Transverse colon (tissue), 4 donors: Measurements from ENCODE around the gene ARHGEF33. TPM values are rescaled to one million over a fixed set of nuclear protein-coding genes. Genes with fewer than 3 reads are reported as not detected.

Source experiments
- DNase-seq: peaks from one replicate; pipeline ENCODE4 v3.0.0-alpha.2; 2019
- H3K27ac ChIP-seq, 4 donors: fragments of 200-600 bp; sonication (generic); 2 replicates each; pipeline ENCODE4 v1.5.1; 2016 to 2018; ENCODE audit warnings: inconsistent platforms in 4 of 4
- H3K27me3 ChIP-seq: fragments of 200-600 bp; sonication (generic); 2 replicates; pipeline ENCODE4 v1.5.1; 2017; ENCODE audit warnings: inconsistent platforms
- H3K36me3 ChIP-seq, 4 donors: fragments of 200-600 bp; sonication (generic); 2 replicates each; pipeline ENCODE4 v1.5.1; 2017 to 2019; ENCODE audit warnings: inconsistent platforms in 4 of 4
- H3K4me1 ChIP-seq, 4 donors: fragments of 200-600 bp; sonication (generic); 2 replicates each; pipeline ENCODE4 v1.5.1; 2017 to 2020; ENCODE audit warnings: inconsistent platforms in 4 of 4
- H3K4me3 ChIP-seq, 4 donors: fragments of 200-600 bp; sonication (generic); 1 replicate in 1 of 4; 2 replicates in 3 of 4; pipeline versions ENCODE4 v1.5.1 to v1.6.1; 2017 to 2019; ENCODE audit warnings: inconsistent platforms in 4 of 4
- H3K9me3 ChIP-seq, 2 donors: fragments of 200-600 bp; sonication (generic); 2 replicates each; pipeline ENCODE4 v1.5.1; 2017 to 2019; ENCODE audit warnings: inconsistent platforms in 2 of 2
- EP300 ChIP-seq: sonication (generic); formaldehyde crosslinking; IDR thresholded peaks from one replicate; pipeline ENCODE4 v1.6.1; 2017; ENCODE audit warnings: antibody characterized with exemption, low read depth
- POLR2A ChIP-seq: fragments of 450-650 bp; IDR thresholded peaks from one replicate; pipeline ENCODE4 v1.6.1; 2016; ENCODE audit warnings: antibody characterized with exemption, mild to moderate bottlenecking, moderate library complexity
- POLR2AphosphoS5 ChIP-seq, 3 donors: sonication (generic); formaldehyde crosslinking; IDR thresholded peaks; one replicate each; pipeline ENCODE4 v1.6.1; 2016; ENCODE audit warnings: antibody characterized with exemption in 3 of 3
- WGBS, 2 donors: methylation state at CpG; one replicate each; pipeline ENCODE4 v1.1.5; 2018; ENCODE audit warnings: low coverage in 1 of 2; 5-methylcytosine and 5-hydroxymethylcytosine counted together
- in situ Hi-C, 4 donors: fragments of 200-750 bp; cut with MboI; loops; one replicate each; pipeline versions ENCODE4 v1.15.0 to v1.15.1; 2017; ENCODE audit warnings: low sequenced_read_pairs in 3 of 4, low pct_ligation_motif_present in 1 of 4, low pct_unique_long_range_greater_than_20kb in 1 of 4
- intact Hi-C: fragments of 100-400 bp; cut with DNase I; formaldehyde crosslinking; loops from one replicate; pipeline ENCODE4 v1.15.1; 2023; ENCODE audit warnings: low total_unique reads
- total RNA-seq, 4 donors: library from RNA; depleted of rRNA; stranded (reverse); fragments of >200 nt; gene quantifications; one replicate each; pipeline ENCODE4 v1.1.0, GENCODE V29; 2016
- TF ChIP-seq, protein P1 (sequence below), 5 experiments: fragments of 200-600 bp in 3 of 5; fragments of 450-650 bp in 2 of 5; sonication (generic) in 3 of 5; IDR thresholded peaks; 1 replicate in 2 of 5; 2 replicates in 3 of 5; pipeline ENCODE4 v1.5.1; 2016 to 2017; ENCODE audit warnings: antibody characterized with exemption in 5 of 5, inconsistent platforms in 3 of 5, mild to moderate bottlenecking in 2 of 5, moderate library complexity in 1 of 5

The ARHGEF33 gene
- total RNA-seq, 4 donors from 2014 or later, result 0.14 to 0.32 TPM; not detected in 2

DNA sequence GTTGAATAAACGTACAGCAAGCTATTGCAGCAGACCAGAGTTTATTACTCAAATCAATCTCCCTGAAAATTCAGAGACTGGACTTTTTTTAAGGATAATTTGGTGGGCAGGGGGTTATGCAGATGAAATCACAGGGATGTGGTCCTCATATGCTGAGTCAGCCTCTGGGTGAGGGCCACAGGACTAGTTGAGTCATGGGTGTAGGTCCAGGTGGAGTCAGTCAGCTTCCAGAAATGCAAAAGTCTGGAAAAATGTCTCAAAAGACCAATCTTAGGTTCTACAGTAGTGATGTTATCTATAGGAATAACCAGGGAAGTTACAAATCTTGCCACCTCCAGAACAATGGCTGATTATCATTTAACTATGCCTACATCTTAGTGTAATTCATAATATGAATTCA lies 51.1 kb downstream of the ARHGEF33 start:
- Histone ChIP-seq H3K27me3 (no peaks in the 10 kb centered on the region), H3K4me1 (no peaks in the 10 kb centered on the region), H3K9me3 (no peaks in the 10 kb centered on the region), H3K27ac (no peak overlapping the region), H3K36me3 (no peaks in the 10 kb centered on the region), H3K4me3 (no peak overlapping the region)
- intact Hi-C loops, result no loop called here
- WGBS, 2 donors, result 92% methylated on average over 1 of the region's 1 CpG; no CpG with 5 or more reads in 1 of the 2 donors
- no peak for DNase-seq
- TF ChIP-seq EP300, result no peak
- TF ChIP-seq POLR2AphosphoS5 (IDR thresholded peaks at IDR 0.05), result no peak
- TF ChIP-seq POLR2A, result no peak
- TF ChIP-seq, protein P1, sequence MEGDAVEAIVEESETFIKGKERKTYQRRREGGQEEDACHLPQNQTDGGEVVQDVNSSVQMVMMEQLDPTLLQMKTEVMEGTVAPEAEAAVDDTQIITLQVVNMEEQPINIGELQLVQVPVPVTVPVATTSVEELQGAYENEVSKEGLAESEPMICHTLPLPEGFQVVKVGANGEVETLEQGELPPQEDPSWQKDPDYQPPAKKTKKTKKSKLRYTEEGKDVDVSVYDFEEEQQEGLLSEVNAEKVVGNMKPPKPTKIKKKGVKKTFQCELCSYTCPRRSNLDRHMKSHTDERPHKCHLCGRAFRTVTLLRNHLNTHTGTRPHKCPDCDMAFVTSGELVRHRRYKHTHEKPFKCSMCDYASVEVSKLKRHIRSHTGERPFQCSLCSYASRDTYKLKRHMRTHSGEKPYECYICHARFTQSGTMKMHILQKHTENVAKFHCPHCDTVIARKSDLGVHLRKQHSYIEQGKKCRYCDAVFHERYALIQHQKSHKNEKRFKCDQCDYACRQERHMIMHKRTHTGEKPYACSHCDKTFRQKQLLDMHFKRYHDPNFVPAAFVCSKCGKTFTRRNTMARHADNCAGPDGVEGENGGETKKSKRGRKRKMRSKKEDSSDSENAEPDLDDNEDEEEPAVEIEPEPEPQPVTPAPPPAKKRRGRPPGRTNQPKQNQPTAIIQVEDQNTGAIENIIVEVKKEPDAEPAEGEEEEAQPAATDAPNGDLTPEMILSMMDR (IDR thresholded peaks at IDR 0.05), result no peak
- in situ Hi-C loops, result loop anchor here in 2 of 4 donors (10.0 kb wide), 2 partner anchors 284 to 294 kb away; no protein-coding TSS in a partner anchor

DNA sequence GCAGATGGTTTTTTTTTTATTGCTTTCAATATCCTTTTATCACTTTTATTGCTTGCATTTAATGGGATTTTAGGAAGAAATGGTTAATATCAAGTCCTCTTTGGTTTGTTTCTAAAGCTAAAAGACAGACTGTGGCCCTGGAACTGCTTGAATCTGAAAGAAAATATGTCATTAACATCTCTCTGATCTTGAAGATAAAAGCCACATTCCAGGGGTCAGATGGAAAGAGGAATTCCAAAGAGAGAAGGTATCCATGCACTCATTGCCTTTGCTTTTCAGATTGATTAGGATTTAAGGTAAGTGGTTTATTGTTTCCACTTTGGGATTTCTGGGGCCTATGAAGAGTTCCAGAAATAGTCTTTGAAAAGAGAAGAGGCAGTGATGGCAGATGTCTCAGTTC lies 54.1 kb downstream of the ARHGEF33 start:
- intact Hi-C loops, result no loop called here
- in situ Hi-C loops, result loop anchor here in 2 of 4 donors (10.0 kb wide), 2 partner anchors 281 to 291 kb away; no protein-coding TSS in a partner anchor
- no peak overlapping the region for H3K4me3 ChIP-seq
- H3K27me3 ChIP-seq, result no peaks in the 10 kb centered on the region
- H3K27ac ChIP-seq, result no peak overlapping the region
- no peaks in the 10 kb centered on the region for H3K9me3 ChIP-seq
- no peak for DNase-seq
- no peaks in the 10 kb centered on the region for H3K4me1 ChIP-seq
- no peaks in the 10 kb centered on the region for H3K36me3 ChIP-seq
- TF ChIP-seq, protein P1 (IDR thresholded peaks at IDR 0.05), result no peak
- TF ChIP-seq EP300 (no peak), POLR2A (no peak), POLR2AphosphoS5 (IDR thresholded peaks at IDR 0.05) (no peak)

DNA sequence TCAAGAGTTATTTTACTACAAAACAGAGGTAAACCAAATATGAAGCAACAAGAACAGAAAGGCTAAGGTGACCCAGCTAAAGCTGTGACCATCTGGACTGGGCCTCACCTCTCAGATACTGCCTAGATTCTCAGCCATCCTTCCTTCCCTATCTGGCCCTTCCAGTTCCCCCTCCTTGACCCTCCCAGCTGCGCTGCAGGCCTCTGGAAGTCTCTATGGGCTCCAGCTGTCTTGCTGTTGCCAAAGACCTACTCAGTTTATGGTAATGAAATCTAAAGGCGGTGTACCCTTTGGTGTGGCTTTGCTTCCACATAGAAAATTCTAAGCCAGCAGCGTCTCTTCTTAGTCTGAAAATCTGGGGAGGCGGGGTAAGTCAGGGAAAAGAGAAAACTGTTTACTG lies 55.7 kb downstream of the ARHGEF33 start:
- Histone ChIP-seq H3K4me3 (no peak overlapping the region), H3K27ac (no peak overlapping the region), H3K27me3 (no peaks in the 10 kb centered on the region), H3K36me3 (no peaks in the 10 kb centered on the region), H3K4me1 (no peaks in the 10 kb centered on the region), H3K9me3 (no peaks in the 10 kb centered on the region)
- intact Hi-C loops, result no loop called here
- WGBS, 2 donors, result 81 to 88% methylated on average over 3 to 4 of the region's 4 CpGs
- no peak for DNase-seq
- TF ChIP-seq POLR2AphosphoS5 (IDR thresholded peaks at IDR 0.05) (no peak), POLR2A (no peak)
- in situ Hi-C loops, result loop anchor here in 2 of 4 donors (10.0 kb wide), 2 partner anchors 279 to 289 kb away; no protein-coding TSS in a partner anchor

DNA sequence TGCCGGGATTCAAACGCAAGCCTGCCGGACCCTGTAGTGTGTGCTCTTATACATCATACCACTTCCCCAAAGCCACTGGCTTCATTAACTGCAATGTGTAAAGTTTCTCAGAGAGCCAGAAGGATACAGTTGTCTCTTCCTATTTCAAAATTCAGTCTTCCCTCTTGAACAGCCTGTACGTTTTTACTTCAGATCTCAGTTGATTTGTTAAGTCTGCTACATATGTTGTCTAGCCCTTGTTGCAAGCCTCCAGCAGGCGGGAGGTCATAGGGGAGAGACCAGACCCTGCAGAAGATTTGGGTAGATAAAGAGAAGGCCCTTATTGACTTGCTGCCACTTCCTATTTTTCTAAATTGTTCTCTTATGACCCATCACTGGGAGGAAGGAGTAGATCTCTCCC lies 56.2 kb downstream of the ARHGEF33 start:
- intact Hi-C loops (no loop called here), in situ Hi-C loops (loop anchor here in 2 of 4 donors (10.0 kb wide), 2 partner anchors 279 to 289 kb away; no protein-coding TSS in a partner anchor)

More for the DNA sequence above, 56.2 kb downstream of the ARHGEF33 start:
- no peak overlapping the region for H3K27ac ChIP-seq
- no peak for TF ChIP-seq POLR2A
- TF ChIP-seq, protein P1 (IDR thresholded peaks at IDR 0.05), result no peak
- no peak for TF ChIP-seq EP300
- no peak for TF ChIP-seq POLR2AphosphoS5 (IDR thresholded peaks at IDR 0.05)
- DNase-seq, result no peak
- H3K4me3 ChIP-seq, result no peak overlapping the region
- 75 to 81% methylated on average over 5 of the region's 5 CpGs for WGBS, 2 donors
- no peaks in the 10 kb centered on the region for H3K27me3 ChIP-seq
- no peaks in the 10 kb centered on the region for H3K4me1 ChIP-seq
- no peaks in the 10 kb centered on the region for H3K36me3 ChIP-seq
- H3K9me3 ChIP-seq, result no peaks in the 10 kb centered on the region
